IMR-90 (cell line): Measurements from ENCODE around the gene VAV3.

Experiments used
- CTCF ChIP-seq: conservative IDR thresholded peaks from 2 replicates; pipeline ENCODE4 v1.5.1; 2012; ENCODE audit warnings: mild to moderate bottlenecking, low read depth, low read length, improper control_type of control experiment
- ELK1 ChIP-seq: fragments of 150-350 bp; IDR thresholded peaks from 2 replicates; pipeline ENCODE4 v1.6.1; 2016; ENCODE audit warnings: low read depth, mild to moderate bottlenecking, low read length, moderate library complexity, borderline replicate concordance
- MAFK ChIP-seq: IDR thresholded peaks from 2 replicates; pipeline ENCODE4 v1.6.1; 2012; ENCODE audit warnings: low read depth, low read length, improper control_type of control experiment
- MAZ ChIP-seq: IDR thresholded peaks from 2 replicates; pipeline ENCODE4 v1.6.1; 2012; ENCODE audit warnings: low read depth, mild to moderate bottlenecking, low read length, improper control_type of control experiment, moderate library complexity, borderline replicate concordance
- POLR2A ChIP-seq: IDR thresholded peaks from 2 replicates; pipeline ENCODE4 v1.6.1; 2012; ENCODE audit warnings: mild to moderate bottlenecking, low read depth, low read length
- RAD21 ChIP-seq: IDR thresholded peaks from 2 replicates; pipeline ENCODE4 v1.6.1; 2012; ENCODE audit warnings: low read length, improper control_type of control experiment
- RFX5 ChIP-seq: IDR thresholded peaks from 2 replicates; pipeline ENCODE4 v1.8.0; 2012; ENCODE audit warnings: low read depth, mild to moderate bottlenecking, low read length, moderate library complexity

GRCh38 chr1:107838056-107838455 lies 126.9 kb downstream of the VAV3 start:
- TF ChIP-seq CTCF (no peak), ELK1 (no peak), RFX5 (no peak), MAZ (no peak), MAFK (no peak), POLR2A (no peak), RAD21 (no peak)
